Right lobe of liver (tissue), 6 donors: Measurements from ENCODE around the gene LIPM. TPM values are rescaled to one million over a fixed set of nuclear protein-coding genes. Genes with fewer than 3 reads are reported as not detected.
A peak's percentile ranks its signal among the peaks of the same experiment; 100 is the strongest.

Experiments used
- ATAC-seq, 4 donors: fragments of 200-7000 bp; cut with Tn5 transposase; one replicate each; pipeline ENCODE4 v1.9.1; 2020; ENCODE audit warnings: mild to moderate bottlenecking in 4 of 4, moderate library complexity in 4 of 4
- DNase-seq, 3 donors: peaks; one replicate each; pipeline ENCODE4 v3.0.0-alpha.2; 2020
- H3K27ac ChIP-seq, 3 donors: fragments of 200-600 bp; one replicate each; pipeline ENCODE4 v1.8.0; 2022
- H3K27me3 ChIP-seq, 2 donors: fragments of 200-600 bp; one replicate each; pipeline ENCODE4 v1.8.0; 2022
- H3K36me3 ChIP-seq, 4 donors: fragments of 200-600 bp; sonication (generic) in 1 of 4; one replicate each; pipeline versions ENCODE4 v1.5.1 to v1.8.0; 2017 to 2022; ENCODE audit warnings: control low read depth in 1 of 4
- H3K4me1 ChIP-seq, 4 donors: fragments of 200-600 bp; sonication (generic) in 1 of 4; one replicate each; pipeline versions ENCODE4 v1.5.1 to v1.8.0; 2017 to 2022; ENCODE audit warnings: control low read depth in 1 of 4
- H3K4me3 ChIP-seq, 3 donors: fragments of 200-600 bp; one replicate each; pipeline ENCODE4 v1.8.0; 2022
- H3K9me3 ChIP-seq, 4 donors: fragments of 200-600 bp; sonication (generic) in 1 of 4; one replicate each; pipeline versions ENCODE4 v1.5.1 to v1.8.0; 2017 to 2022; ENCODE audit warnings: control low read depth in 1 of 4
- CTCF ChIP-seq, 4 donors: fragments of 200-600 bp in 3 of 4; fragments of 450-650 bp in 1 of 4; IDR thresholded peaks; one replicate each; pipeline versions ENCODE4 v1.5.1 to v1.8.0; 2016 to 2022; ENCODE audit warnings: antibody characterized with exemption in 4 of 4, mild to moderate bottlenecking in 2 of 4
- POLR2A ChIP-seq: fragments of 450-650 bp; IDR thresholded peaks from one replicate; pipeline ENCODE4 v1.6.1; 2017; ENCODE audit warnings: antibody characterized with exemption, mild to moderate bottlenecking
- WGBS: methylation state at CpG from one replicate; pipeline ENCODE4 v1.1.6; 2018; ENCODE audit warnings: low coverage, low lambda C conversion rate; ENCODE audit not compliant: insufficient coverage; ENCODE audit errors: missing lambda C conversion rate; 5-methylcytosine and 5-hydroxymethylcytosine counted together
- intact Hi-C, 2 donors: fragments of 100-400 bp; cut with DNase I; formaldehyde crosslinking; loops; one replicate each; pipeline versions ENCODE4 v1.11.2 to v1.14.1; 2022
- total RNA-seq, 6 experiments: library from RNA; depleted of rRNA in 2 of 6; stranded (reverse); fragments of >200 nt in 2 of 6; fragmentation: NEBNext Ultra II Directional in 3 of 6; extraction: Animal tissue kit (Norgen Biotek cat#: 25700) in 3 of 6; gene quantifications; one replicate each; pipeline versions ENCODE4 v1.1.0 to v1.2.4, GENCODE V29; 2016 to 2023
- donor health status: DM: no; HTN: yes; CAD: no.
- donor health status: DM: no; HTN: no; CAD: no.
- donor health status: DM: no; HTN: no; CAD: no.
- donor health status: DM: no; HTN: yes; CAD: no.
- donor health status: DM: no; HTN: yes; CAD: no.

The LIPM gene
- total RNA-seq, 6 experiments from 2014 or later: not detected

GRCh38 chr10:88809621-88810020, 7.1 kb downstream of the LIPM start:
- 37% methylated on average over 4 of the region's 4 CpGs for WGBS
- Histone ChIP-seq H3K27ac (no peak overlapping the region), H3K9me3 (no peaks in the 10 kb centered on the region), H3K4me1 (no peaks in the 10 kb centered on the region), H3K4me3 (no peak overlapping the region), H3K36me3 (no peaks in the 10 kb centered on the region), H3K27me3 (no peaks in the 10 kb centered on the region)
- DNase-seq: no peak
- TF ChIP-seq CTCF (IDR thresholded peaks at IDR 0.05): no peak
- TF ChIP-seq POLR2A: no peak
- intact Hi-C loops: loop anchor here (5.0 to 10.0 kb wide), 2 partner anchors 117 to 125 kb away; no protein-coding TSS in a partner anchor
- no peak for ATAC-seq

- H3K27me3 ChIP-seq: no peaks in the 10 kb centered on the region
- H3K27ac ChIP-seq: no peak overlapping the region
- intact Hi-C loops: loop anchor here in 1 of 2 donors (10.0 kb wide), 1 partner anchor 126 kb away; no protein-coding TSS in a partner anchor
- no peaks in the 10 kb centered on the region for H3K4me1 ChIP-seq
- H3K36me3 ChIP-seq: no peaks in the 10 kb centered on the region
- H3K9me3 ChIP-seq: no peaks in the 10 kb centered on the region
- DNase-seq (no peak), ATAC-seq (peak; percentile 83 to 89 (median 86))
- 19% methylated on average over 5 of the region's 5 CpGs for WGBS
- TF ChIP-seq POLR2A (no peak), CTCF (IDR thresholded peaks at IDR 0.05) (peak; percentile 52 to 79 (median 77))
- H3K4me3 ChIP-seq: no peak overlapping the region
These were observed 7.8 kb downstream of the LIPM start for GRCh38 chr10:88810196-88810961.

GRCh38 chr10:88813200-88813599, 10.7 kb downstream of the LIPM start:
- no peak for DNase-seq
- no peak for ATAC-seq
- H3K27ac ChIP-seq: no peak overlapping the region
- H3K36me3 ChIP-seq: no peaks in the 10 kb centered on the region
- H3K4me3 ChIP-seq: no peak overlapping the region
- no peak for TF ChIP-seq CTCF (IDR thresholded peaks at IDR 0.05)
- no peak for TF ChIP-seq POLR2A
- H3K9me3 ChIP-seq: no peaks in the 10 kb centered on the region
- H3K4me1 ChIP-seq: no peaks in the 10 kb centered on the region
- intact Hi-C loops: loop anchor here in 1 of 2 donors (10.0 kb wide), 1 partner anchor 128 kb away; no protein-coding TSS in a partner anchor
- WGBS: 65% methylated on average over 2 of the region's 6 CpGs
- H3K27me3 ChIP-seq: no peaks in the 10 kb centered on the region

- no peak overlapping the region for H3K4me3 ChIP-seq
- no peak for DNase-seq
- WGBS: 82% methylated on average over 3 of the region's 3 CpGs
- H3K36me3 ChIP-seq: no peaks in the 10 kb centered on the region
- H3K27ac ChIP-seq: no peak overlapping the region
- H3K9me3 ChIP-seq: no peaks in the 10 kb centered on the region
- no peak for ATAC-seq
- intact Hi-C loops: loop anchor here in 1 of 2 donors (10.0 kb wide), 1 partner anchor 134 kb away; no protein-coding TSS in a partner anchor
- H3K4me1 ChIP-seq: no peaks in the 10 kb centered on the region
- no peak for TF ChIP-seq CTCF (IDR thresholded peaks at IDR 0.05)
- TF ChIP-seq POLR2A: no peak
- H3K27me3 ChIP-seq: no peaks in the 10 kb centered on the region
These were observed 16.8 kb downstream of the LIPM start for GRCh38 chr10:88819290-88819689.
